DMS79 (cell line): Measurements from ENCODE around the gene A1BG.
"Not testable (repeated sequence)": the region's sequence is repeated elsewhere in the genome, so short reads cannot be mapped to it uniquely, and the experiment has no call there.

Source experiments
- DNase-seq: peaks from one replicate; lab custom pipeline; 2025; lab: John Stamatoyannopoulos, UW

The A1BG gene

GRCh38 chr19:58361900-58362271 lies 8.6 kb upstream of the A1BG start:
- peak; percentile 36 for DNase-seq

- DNase-seq, result no peak
Observed at GRCh38 chr19:58357481-58358145, 4.3 kb upstream of the A1BG start.

- DNase-seq, result peak; percentile 7
Observed at GRCh38 chr19:58356766-58357480, 3.6 kb upstream of the A1BG start.

GRCh38 chr19:58355908-58356765 lies 2.8 kb upstream of the A1BG start:
- peak; percentile 37 for DNase-seq

- no peak for DNase-seq
Observed at GRCh38 chr19:58355215-58355796, 2.0 kb upstream of the A1BG start.

GRCh38 chr19:58354478-58355030 lies 1.3 kb upstream of the A1BG start:
- no peak for DNase-seq

GRCh38 chr19:58353717-58354477 lies 605 bp upstream of the A1BG start:
- DNase-seq, result no peak

- DNase-seq, result no peak
Observed at GRCh38 chr19:58351990-58352755, 1.1 kb downstream of the A1BG start.

GRCh38 chr19:58351558-58351878 lies 1.8 kb downstream of the A1BG start:
- no peak for DNase-seq

GRCh38 chr19:58350871-58351557 lies 2.3 kb downstream of the A1BG start:
- no peak for DNase-seq

GRCh38 chr19:58350001-58350861 lies 3.1 kb downstream of the A1BG start:
- no peak for DNase-seq

GRCh38 chr19:58349590-58349989 lies 3.7 kb downstream of the A1BG start:
- DNase-seq, result no peak

- not testable (repeated sequence) for DNase-seq
Observed at GRCh38 chr19:58348080-58348479, 5.2 kb downstream of the A1BG start.

GRCh38 chr19:58346961-58347929 lies 6.0 kb downstream of the A1BG start:
- peak; percentile 29 for DNase-seq

- no peak for DNase-seq
Observed at GRCh38 chr19:58345558-58345957, 7.7 kb downstream of the A1BG start.

- DNase-seq, result no peak
Observed at GRCh38 chr19:58338825-58339558, 14.3 kb downstream of the A1BG start.

- DNase-seq, result no peak
Observed at GRCh38 chr19:58338336-58338735, 15.0 kb downstream of the A1BG start.
